Stimulated activated CD8-positive, alpha-beta memory T cell treated with anti-CD3 and anti-CD28 coated beads, Interleukin-15, amount 100 ng/mL, for 4 hours (primary cell): ENCODE measurements around the gene PCDH11X.
"Not testable (repeated sequence)": the region's sequence is repeated elsewhere in the genome, so short reads cannot be mapped to it uniquely, and the experiment has no call there.

Experiments
- DNase-seq, 2 donors: peaks; one replicate each; pipeline ENCODE4 v3.0.0-alpha.2; 2020; ENCODE audit warnings: low read depth in 2 of 2

The PCDH11X gene, protein sequence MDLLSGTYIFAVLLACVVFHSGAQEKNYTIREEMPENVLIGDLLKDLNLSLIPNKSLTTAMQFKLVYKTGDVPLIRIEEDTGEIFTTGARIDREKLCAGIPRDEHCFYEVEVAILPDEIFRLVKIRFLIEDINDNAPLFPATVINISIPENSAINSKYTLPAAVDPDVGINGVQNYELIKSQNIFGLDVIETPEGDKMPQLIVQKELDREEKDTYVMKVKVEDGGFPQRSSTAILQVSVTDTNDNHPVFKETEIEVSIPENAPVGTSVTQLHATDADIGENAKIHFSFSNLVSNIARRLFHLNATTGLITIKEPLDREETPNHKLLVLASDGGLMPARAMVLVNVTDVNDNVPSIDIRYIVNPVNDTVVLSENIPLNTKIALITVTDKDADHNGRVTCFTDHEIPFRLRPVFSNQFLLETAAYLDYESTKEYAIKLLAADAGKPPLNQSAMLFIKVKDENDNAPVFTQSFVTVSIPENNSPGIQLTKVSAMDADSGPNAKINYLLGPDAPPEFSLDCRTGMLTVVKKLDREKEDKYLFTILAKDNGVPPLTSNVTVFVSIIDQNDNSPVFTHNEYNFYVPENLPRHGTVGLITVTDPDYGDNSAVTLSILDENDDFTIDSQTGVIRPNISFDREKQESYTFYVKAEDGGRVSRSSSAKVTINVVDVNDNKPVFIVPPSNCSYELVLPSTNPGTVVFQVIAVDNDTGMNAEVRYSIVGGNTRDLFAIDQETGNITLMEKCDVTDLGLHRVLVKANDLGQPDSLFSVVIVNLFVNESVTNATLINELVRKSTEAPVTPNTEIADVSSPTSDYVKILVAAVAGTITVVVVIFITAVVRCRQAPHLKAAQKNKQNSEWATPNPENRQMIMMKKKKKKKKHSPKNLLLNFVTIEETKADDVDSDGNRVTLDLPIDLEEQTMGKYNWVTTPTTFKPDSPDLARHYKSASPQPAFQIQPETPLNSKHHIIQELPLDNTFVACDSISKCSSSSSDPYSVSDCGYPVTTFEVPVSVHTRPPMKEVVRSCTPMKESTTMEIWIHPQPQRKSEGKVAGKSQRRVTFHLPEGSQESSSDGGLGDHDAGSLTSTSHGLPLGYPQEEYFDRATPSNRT (N-terminal part only)

DNA sequence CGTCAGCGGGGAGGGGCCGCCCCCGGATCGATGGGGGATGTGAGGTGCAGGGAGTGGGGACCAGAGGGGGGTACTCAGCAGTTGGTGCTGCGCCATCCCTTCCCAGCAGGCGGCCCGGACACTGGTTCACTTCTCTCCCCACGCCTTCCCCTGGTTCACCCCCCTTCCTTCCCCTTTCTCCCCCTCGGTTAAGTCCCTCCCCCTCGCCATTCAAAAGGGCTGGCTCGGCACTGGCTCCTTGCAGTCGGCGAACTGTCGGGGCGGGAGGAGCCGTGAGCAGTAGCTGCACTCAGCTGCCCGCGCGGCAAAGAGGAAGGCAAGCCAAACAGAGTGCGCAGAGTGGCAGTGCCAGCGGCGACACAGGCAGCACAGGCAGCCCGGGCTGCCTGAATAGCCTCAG, at the start of gene PCDH11X:
Gene PCDH11X (plus strand): TSS at position 241 of the 400 bp plus-strand sequence. CDS start 56,130 bp downstream, outside the sequence.
- not testable (repeated sequence) for DNase-seq

DNA sequence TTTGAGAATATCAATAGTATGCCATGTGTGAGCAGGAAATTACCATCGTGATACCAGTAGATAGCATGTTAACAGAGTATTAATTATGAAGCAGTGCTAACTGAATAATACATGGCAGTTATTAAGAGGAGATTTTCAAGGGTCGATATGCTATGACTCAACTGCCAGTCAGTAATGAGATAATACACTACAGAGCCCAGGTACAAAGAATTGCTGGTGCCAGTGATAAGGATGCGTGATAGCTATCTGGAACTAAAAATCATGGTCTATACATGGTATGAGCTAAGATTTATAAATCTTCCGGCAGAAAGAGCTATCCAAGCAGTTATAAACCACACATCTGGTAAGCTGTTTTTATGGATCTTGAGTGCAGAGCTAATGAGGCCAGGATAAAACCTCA, 31.7 kb upstream of the PCDH11X start:
- DNase-seq: not testable (repeated sequence)

DNA sequence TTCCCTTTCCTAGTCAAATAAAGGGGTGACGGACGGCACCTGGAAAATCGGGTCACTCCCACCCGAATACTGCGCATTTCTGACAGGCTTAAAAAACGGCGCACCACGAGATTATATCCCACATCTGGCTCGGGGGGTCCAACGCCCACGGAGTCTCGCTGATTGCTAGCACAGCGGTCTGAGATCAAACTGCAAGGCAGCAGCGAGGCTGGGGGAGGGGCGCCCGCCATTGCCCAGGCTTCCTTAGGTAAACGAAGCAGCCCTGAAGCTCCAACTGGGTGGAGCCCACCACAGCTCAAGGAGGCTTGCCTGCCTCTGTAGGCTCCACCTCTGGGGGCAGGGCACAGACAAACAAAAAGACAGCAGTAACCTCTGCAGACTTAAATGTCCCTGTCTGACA, 26.2 kb upstream of the PCDH11X start:
- not testable (repeated sequence) for DNase-seq

DNA sequence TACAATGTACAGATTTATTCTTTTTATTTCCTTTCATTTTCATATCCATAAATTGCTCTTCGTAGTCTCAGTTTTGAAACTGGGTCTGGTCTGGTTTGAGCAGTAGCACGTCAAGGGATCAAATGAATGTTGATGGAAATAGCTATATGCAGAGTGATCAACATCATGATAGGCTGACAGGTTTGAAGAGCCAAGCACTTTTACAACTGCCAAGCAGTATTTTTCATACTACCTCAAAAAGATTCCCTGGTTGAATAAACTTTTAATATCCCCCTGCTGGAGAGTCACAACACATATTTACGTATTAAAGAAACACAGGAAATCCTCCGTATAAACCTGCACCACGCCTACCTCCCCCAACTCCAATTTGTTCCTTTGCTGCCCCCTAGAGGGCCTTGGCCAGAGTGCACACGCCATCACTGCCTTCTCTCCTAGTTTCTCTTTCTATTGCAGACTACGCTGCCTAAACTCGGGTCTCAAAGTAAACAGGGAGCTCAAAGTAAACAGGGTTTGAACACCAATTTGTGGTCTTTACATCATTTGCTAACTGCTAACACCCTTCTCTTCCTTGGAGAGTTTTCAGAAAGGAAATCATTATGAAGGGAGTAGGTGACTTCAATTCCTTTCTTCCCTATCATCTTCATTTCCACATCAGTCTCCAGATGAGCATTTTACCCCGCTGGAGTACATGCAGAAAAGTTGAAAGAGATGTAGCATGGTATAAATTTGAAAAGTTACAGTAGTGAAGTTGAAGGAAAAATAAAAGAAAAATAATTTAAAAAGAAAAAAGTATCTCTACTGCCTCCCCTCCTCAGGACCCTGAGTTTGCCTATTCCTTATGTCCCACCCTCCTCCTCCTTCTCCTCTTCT, 8.3 kb upstream of the PCDH11X start:
- not testable (repeated sequence) for DNase-seq

DNA sequence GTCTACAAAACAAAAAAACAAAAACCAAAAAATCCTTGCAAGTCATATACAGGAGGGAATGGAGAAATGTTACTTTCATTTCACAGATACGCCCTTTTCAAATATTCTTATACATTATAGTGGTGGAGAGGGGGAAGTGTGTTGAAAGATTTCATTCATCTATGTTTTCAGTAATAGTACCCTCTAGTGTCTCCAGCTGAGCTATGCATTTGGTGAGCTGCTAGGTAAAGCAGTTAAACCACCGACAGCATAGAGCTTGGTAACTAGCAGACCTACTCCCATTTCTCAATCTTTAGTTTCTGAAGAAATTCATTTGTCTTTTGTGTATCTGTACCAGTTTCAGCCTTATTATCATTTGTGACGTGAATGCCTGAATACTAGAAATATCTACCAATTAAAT, 5.2 kb upstream of the PCDH11X start:
- DNase-seq: not testable (repeated sequence)

DNA sequence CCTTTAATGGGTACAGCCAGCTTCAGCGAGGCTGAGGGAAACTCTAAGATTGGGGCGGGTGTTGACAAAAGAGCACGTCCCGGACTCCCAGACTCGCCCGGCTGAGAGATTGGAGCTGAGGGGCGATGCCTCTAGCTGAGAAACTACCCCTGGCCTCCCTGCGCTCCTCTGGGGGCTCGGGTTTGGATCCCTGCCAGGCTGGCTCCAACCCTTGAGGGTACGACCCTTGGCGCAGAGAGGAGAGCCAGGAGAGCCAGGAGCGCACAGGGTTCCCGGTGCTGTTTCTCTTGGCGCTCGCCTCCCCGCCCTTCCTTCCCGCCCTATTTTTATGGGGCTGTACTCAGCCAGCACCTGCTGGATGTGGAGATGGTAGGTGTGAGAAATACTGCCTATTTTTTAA, 833 bp downstream of the PCDH11X start:
- not testable (repeated sequence) for DNase-seq

DNA sequence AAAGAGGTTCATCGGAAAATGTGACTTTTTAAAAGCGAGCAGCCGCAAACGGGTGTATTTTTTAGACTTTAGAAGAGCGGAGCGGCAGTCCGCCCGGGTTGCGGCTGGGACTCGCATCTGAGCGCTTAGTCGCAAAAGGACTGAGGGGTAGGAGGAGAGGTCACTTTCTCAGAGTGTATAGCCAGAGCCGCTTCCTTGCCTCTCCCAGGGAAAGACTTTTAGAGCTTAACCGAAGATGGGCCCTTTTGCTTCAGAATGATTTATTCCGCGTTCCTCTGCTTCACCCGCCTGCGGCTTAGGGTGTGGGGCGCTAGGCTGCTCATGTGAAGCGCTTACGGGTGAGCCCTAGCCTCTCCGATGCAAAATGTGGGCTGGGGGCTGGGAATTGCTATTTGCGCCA, 1.5 kb downstream of the PCDH11X start:
- DNase-seq: not testable (repeated sequence)

DNA sequence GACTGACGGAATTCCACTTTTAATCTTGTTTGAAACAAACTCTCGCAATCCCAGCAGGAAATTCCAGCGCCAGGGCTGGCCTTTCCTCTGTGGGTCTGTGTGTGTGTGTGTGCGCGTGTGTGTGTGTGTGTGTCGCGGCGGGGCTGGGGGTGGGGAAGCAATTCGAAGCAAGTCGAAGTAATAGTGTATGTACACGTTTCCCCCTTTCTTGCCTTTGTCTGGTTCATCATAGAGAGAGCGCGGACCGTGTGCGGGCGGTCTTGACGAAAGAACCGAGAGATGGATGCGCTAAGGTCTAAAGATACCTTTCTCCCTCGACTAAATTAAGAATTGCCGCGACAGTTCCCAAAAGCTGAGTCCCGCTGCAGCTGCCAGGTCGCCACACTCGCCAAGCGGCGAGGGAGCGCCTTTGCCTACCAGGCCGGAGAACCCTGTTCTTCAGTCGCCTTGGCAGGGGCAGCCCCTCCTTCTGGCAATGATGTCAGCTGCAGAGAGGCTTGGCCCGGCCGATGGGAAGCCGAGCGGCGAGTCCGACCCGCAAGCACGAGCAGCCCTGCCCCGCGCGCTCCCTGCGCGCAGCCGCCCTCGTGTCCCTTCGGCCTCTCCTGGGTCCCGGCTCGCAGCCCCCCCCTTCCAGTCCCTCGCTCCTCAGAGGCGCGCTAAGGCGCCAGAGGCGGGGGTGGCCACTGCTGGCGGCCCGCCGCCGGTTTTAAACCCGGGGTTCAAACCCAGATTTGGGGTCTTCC, 2.6 kb downstream of the PCDH11X start:
- not testable (repeated sequence) for DNase-seq

DNA sequence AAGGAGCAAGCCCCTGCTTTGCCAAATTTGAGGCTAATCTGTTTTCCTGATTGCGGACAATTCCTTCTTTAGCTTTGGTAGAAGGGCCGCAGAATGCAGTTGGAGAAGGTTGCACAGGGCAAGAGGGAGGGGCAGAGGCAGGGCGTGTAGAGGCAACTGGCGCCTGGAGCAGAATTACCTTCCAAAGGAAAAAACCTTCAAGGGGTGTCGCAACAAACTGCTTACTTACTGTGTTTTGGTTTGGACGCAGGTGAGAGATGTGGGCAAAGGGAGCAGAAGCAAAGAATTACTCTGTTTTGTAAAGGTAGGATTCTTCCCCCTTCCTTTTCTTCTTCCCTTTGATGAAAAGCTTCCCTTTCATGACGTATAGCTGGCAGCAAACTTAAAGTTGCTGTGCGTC, 3.6 kb downstream of the PCDH11X start:
- not testable (repeated sequence) for DNase-seq

DNA sequence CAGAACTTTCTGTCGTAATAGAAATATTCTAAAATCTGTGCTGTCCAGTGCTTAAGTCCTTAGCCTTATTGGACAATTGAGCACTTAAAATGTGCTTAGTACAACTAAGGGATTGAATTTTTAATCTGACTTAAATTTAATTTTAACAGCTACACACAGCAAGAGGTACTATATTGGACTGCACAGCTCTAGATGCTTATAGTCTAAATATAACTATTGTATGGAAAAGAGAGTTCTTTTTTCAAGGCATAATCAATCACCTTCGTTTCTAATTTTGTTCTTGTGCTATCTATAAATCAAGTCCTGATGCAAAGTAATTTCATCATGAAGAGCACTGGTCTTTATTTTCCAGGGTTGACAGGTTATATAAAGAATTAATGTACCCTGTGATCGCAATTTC, 38.4 kb downstream of the PCDH11X start:
- not testable (repeated sequence) for DNase-seq

DNA sequence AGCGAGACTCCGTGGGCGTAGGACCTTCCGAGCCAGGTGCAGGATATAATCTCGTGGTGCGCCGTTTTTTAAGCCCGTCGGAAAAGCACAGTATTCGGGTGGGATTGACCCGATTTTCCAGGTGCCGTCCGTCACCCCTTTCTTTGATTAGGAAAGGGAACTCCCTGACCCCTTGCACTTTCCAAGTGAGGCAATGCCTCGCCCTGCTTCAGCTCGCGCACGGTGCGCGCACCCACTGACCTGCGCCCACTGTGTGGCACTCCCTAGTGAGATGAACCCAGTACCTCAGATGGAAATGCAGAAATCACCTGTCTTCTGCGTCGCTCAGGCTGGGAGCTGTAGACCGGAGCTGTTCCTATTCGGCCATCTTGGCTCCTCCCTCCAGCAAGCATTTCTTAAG, 46.1 kb downstream of the PCDH11X start:
- not testable (repeated sequence) for DNase-seq
